NB4 (cell line): ENCODE measurements around the gene STUM.
A peak's percentile ranks its signal among the peaks of the same experiment; 100 is the strongest.

Source experiments
- DNase-seq: peaks from one replicate; pipeline ENCODE4 v3.0.0; 2010; ENCODE audit warnings: low read depth
- H3K4me3 ChIP-seq: one replicate; pipeline ENCODE4 v1.5.1; 2011; ENCODE audit warnings: mild to moderate bottlenecking, low read depth, low read length, moderate library complexity
- MAX ChIP-seq: IDR thresholded peaks from 2 replicates; pipeline ENCODE4 v1.6.1; 2011; ENCODE audit warnings: low read depth, low read length
- MYC ChIP-seq: IDR thresholded peaks from 2 replicates; pipeline ENCODE4 v1.6.1; 2011; ENCODE audit warnings: low read depth, low read length
- POLR2A ChIP-seq: IDR thresholded peaks from 2 replicates; pipeline ENCODE4 v1.6.1; 2011; ENCODE audit warnings: mild to moderate bottlenecking; ENCODE audit not compliant: insufficient read length; ENCODE audit errors: extremely low read depth
- TF ChIP-seq, protein P1 (sequence below): IDR thresholded peaks from one replicate; pipeline ENCODE4 v1.5.1; 2012; ENCODE audit warnings: low read depth, low read length

STUM gene

GRCh38 chr1:226624526-226624925, 76.0 kb downstream of the STUM start:
- TF ChIP-seq, protein P1, sequence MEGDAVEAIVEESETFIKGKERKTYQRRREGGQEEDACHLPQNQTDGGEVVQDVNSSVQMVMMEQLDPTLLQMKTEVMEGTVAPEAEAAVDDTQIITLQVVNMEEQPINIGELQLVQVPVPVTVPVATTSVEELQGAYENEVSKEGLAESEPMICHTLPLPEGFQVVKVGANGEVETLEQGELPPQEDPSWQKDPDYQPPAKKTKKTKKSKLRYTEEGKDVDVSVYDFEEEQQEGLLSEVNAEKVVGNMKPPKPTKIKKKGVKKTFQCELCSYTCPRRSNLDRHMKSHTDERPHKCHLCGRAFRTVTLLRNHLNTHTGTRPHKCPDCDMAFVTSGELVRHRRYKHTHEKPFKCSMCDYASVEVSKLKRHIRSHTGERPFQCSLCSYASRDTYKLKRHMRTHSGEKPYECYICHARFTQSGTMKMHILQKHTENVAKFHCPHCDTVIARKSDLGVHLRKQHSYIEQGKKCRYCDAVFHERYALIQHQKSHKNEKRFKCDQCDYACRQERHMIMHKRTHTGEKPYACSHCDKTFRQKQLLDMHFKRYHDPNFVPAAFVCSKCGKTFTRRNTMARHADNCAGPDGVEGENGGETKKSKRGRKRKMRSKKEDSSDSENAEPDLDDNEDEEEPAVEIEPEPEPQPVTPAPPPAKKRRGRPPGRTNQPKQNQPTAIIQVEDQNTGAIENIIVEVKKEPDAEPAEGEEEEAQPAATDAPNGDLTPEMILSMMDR: no peak
- TF ChIP-seq MAX (no peak), MYC (no peak), POLR2A (no peak)
- no peak overlapping the region for H3K4me3 ChIP-seq
- DNase-seq: no peak

GRCh38 chr1:226625326-226625725, 76.8 kb downstream of the STUM start:
- DNase-seq: no peak

GRCh38 chr1:226625832-226626576, 77.4 kb downstream of the STUM start:
- DNase-seq: no peak
- no peak overlapping the region for H3K4me3 ChIP-seq
- TF ChIP-seq POLR2A: no peak

More at GRCh38 chr1:226625326-226625725, 76.8 kb downstream of the STUM start:
- TF ChIP-seq MYC (no peak), POLR2A (no peak), MAX (no peak)
- TF ChIP-seq, protein P1: no peak
- H3K4me3 ChIP-seq: no peak overlapping the region

DNA sequence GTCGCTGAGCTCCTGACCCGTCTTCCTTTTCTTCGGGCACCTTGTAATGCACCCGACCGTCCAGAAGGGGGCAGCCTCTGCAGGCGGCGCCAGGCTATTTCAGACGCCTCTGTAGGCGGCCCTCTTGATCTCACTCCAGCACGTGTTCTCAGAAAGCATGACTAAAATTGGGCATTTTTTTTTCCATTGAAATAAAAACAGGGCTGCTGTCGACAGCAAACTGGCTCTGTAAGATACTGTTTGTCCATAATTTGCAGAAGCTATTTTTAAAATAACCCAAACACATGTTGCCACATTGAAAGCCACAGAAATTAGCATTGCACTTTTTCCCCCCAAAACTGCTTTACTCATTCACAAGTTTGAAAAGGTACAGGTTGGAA, 78.0 kb downstream of the STUM start:
- no peak overlapping the region for H3K4me3 ChIP-seq
- peak; percentile 76 for DNase-seq
- TF ChIP-seq MAX: peak; percentile 96
- no peak for TF ChIP-seq POLR2A
- TF ChIP-seq, protein P1: peak; percentile 93
- TF ChIP-seq MYC: peak; percentile 87

- DNase-seq: no peak
- H3K4me3 ChIP-seq: no peak overlapping the region
- TF ChIP-seq MYC (no peak), POLR2A (no peak), MAX (no peak)
- TF ChIP-seq, protein P1: no peak
These were observed 78.6 kb downstream of the STUM start for GRCh38 chr1:226627050-226627755.

- DNase-seq: peak; percentile 45
- TF ChIP-seq MAX: no peak
- TF ChIP-seq, protein P1: no peak
- no peak for TF ChIP-seq MYC
- no peak for TF ChIP-seq POLR2A
- H3K4me3 ChIP-seq: no peak overlapping the region
These were observed 79.5 kb downstream of the STUM start for GRCh38 chr1:226627924-226628611.
